HepG2 (cell line): ENCODE results near the gene CHMP6. TPM values are rescaled to one million over a fixed set of nuclear protein-coding genes. Genes with fewer than 3 reads are reported as not detected.

Source experiments
- HBP1 ChIP-seq: IDR thresholded peaks from 2 replicates; pipeline ENCODE4 v1.6.1; 2016; ENCODE audit warnings: low read depth, control low read depth
- HNF4A ChIP-seq: sonication (generic); formaldehyde crosslinking; IDR thresholded peaks from 2 replicates; pipeline ENCODE4 v1.4.0; 2020; ENCODE audit warnings: missing genetic modification reagents
- HNRNPH1 ChIP-seq: fragments of 200-400 bp; formaldehyde crosslinking; optimal IDR thresholded peaks from 2 replicates; pipeline ENCODE3; 2017; ENCODE audit warnings: mild to moderate bottlenecking, low read depth, low read length
- IKZF1 ChIP-seq: fragments of 450-650 bp; IDR thresholded peaks from 2 replicates; pipeline ENCODE4 v1.7.1; 2016
- MXD4 ChIP-seq: IDR thresholded peaks from 2 replicates; pipeline ENCODE4 v1.6.1; 2016; ENCODE audit warnings: mild to moderate bottlenecking, missing biosample characterization, missing genetic modification reagents
- NR1H2 ChIP-seq: sonication (generic); formaldehyde crosslinking; IDR thresholded peaks from 2 replicates; pipeline ENCODE4 v1.8.1; 2022; ENCODE audit warnings: low read depth, missing genetic modification reagents, borderline replicate concordance
- PBX2 ChIP-seq: IDR thresholded peaks from 2 replicates; pipeline ENCODE4 v1.6.1; 2016; ENCODE audit warnings: control low read depth
- POGZ ChIP-seq: sonication (generic); formaldehyde crosslinking; IDR thresholded peaks from 2 replicates; pipeline ENCODE4 v1.4.0; 2020; ENCODE audit warnings: mild to moderate bottlenecking, missing genetic modification reagents
- SMAD3 ChIP-seq: sonication (generic); formaldehyde crosslinking; IDR thresholded peaks from 2 replicates; pipeline ENCODE4 v1.4.0; 2020; ENCODE audit warnings: missing genetic modification reagents
- SRSF4 ChIP-seq: fragments of 200-400 bp; formaldehyde crosslinking; IDR thresholded peaks from one replicate; pipeline ENCODE4 v1.6.1; 2018; ENCODE audit warnings: mild to moderate bottlenecking, low read depth, low read length, moderate library complexity; ENCODE audit not compliant: poor library complexity, severe bottlenecking
- TERF1 ChIP-seq: sonication (generic); formaldehyde crosslinking; IDR thresholded peaks from 2 replicates; pipeline ENCODE4 v1.8.0; 2022; ENCODE audit warnings: mild to moderate bottlenecking, missing genetic modification reagents, moderate library complexity
- THAP8 ChIP-seq: sonication (generic); formaldehyde crosslinking; IDR thresholded peaks from 2 replicates; pipeline ENCODE4 v1.5.1; 2020; ENCODE audit warnings: missing genetic modification reagents, mild to moderate bottlenecking, borderline replicate concordance
- U2AF2 ChIP-seq: fragments of 200-400 bp; formaldehyde crosslinking; IDR thresholded peaks from 2 replicates; pipeline ENCODE4 v1.6.1; 2017; ENCODE audit warnings: low read depth, mild to moderate bottlenecking, low read length
- ZNF687 ChIP-seq: sonication (generic); formaldehyde crosslinking; IDR thresholded peaks from 2 replicates; pipeline ENCODE4 v1.5.1; 2020; ENCODE audit warnings: mild to moderate bottlenecking, missing genetic modification reagents, moderate library complexity
- ZNF761 ChIP-seq: sonication (generic); formaldehyde crosslinking; conservative IDR thresholded peaks from 2 replicates; pipeline ENCODE4 v1.4.0; 2020; ENCODE audit warnings: mild to moderate bottlenecking, missing genetic modification reagents
- ZNF770 ChIP-seq: sonication (generic); formaldehyde crosslinking; IDR thresholded peaks from 2 replicates; pipeline ENCODE4 v1.5.0; 2020; ENCODE audit warnings: mild to moderate bottlenecking, missing genetic modification reagents
- ZNF777 ChIP-seq: sonication (generic); formaldehyde crosslinking; IDR thresholded peaks from 2 replicates; pipeline ENCODE4 v1.4.0; 2020; ENCODE audit warnings: missing genetic modification reagents
- ZSCAN25 ChIP-seq: sonication (generic); formaldehyde crosslinking; IDR thresholded peaks from 2 replicates; pipeline ENCODE4 v1.8.0; 2022; ENCODE audit warnings: mild to moderate bottlenecking, missing genetic modification reagents
- polyA plus RNA-seq, 8 experiments: library from polyadenylated mRNA; depleted of rRNA in 3 of 8; stranded (reverse) in 7 of 8; unstranded in 1 of 8; fragments of >200 nt; fragmentation: Illumina TruSeq in 4 of 8; extraction: Trizol in 4 of 8; gene quantifications; 2 replicates each; pipeline versions ENCODE4 v1.2.1 to v1.2.3, GENCODE V29; 2011 to 2016; ENCODE audit warnings: low read depth in 4 of 8, missing spikeins in 1 of 8, mixed read lengths in 1 of 8; ENCODE audit not compliant: insufficient read depth in 1 of 8
- total RNA-seq, 5 experiments: library from RNA; depleted of rRNA; stranded (reverse); fragments of >200 nt; fragmentation: Illumina TruSeq; extraction: Trizol; gene quantifications; 2 replicates each; pipeline ENCODE4 v1.2.3, GENCODE V29; 2016; ENCODE audit warnings: low read depth in 1 of 5

Gene CHMP6
- total and polyA plus RNA-seq, 2 of the 13 experiments (the other 11 are each of a cell fraction or from before 2014, with no cell fraction given) = 11.1 to 24.2 TPM

- no peak for TF ChIP-seq U2AF2
- TF ChIP-seq HNRNPH1 = no peak
- TF ChIP-seq MXD4 (CRISPR knock-in tag) = no peak
- no peak for TF ChIP-seq NR1H2
- TF ChIP-seq POGZ (CRISPR knock-in tag) = no peak
- no peak for TF ChIP-seq IKZF1
- peak; percentile 67 for TF ChIP-seq ZNF770 (CRISPR knock-in tag)
- no peak for TF ChIP-seq PBX2
- no peak for TF ChIP-seq HBP1 (CRISPR knock-in tag)
- no peak for TF ChIP-seq SRSF4
- no peak for TF ChIP-seq THAP8
- no peak for TF ChIP-seq TERF1 (CRISPR knock-in tag)
- peak; percentile 75 for TF ChIP-seq HNF4A
- peak; percentile 60; the same call in 1 of the 2 replicates for TF ChIP-seq ZNF761 (CRISPR knock-in tag)
- peak; percentile 62 for TF ChIP-seq ZNF687
- no peak for TF ChIP-seq SMAD3 (CRISPR knock-in tag)
- TF ChIP-seq ZSCAN25 (CRISPR knock-in tag) = no peak
- TF ChIP-seq ZNF777 (CRISPR knock-in tag) = no peak
These were observed 9.2 kb downstream of the CHMP6 start (continued) for GRCh38 chr17:81000631-81001357.
